ENCODE measurements around the gene BLNK. TPM values are rescaled to one million over a fixed set of nuclear protein-coding genes. Genes with fewer than 3 reads are reported as not detected.

Gene BLNK
- total RNA-seq, 1 donor from 2014 or later: not detected

- Mint-ChIP-seq H3K36me3 (ENCODE audit: low read depth) (no peaks in the 10 kb centered on the region), H3K27me3 (ENCODE audit: low read depth) (peaks cover 13% of the 10 kb centered on the region), H3K4me3 (ENCODE audit: low read depth) (no peak overlapping the region), H3K4me1 (ENCODE audit: low read depth) (no peaks in the 10 kb centered on the region), H3K9me3 (no peaks in the 10 kb centered on the region), H3K27ac (no peak overlapping the region)
- no peak for DNase-seq (ENCODE audit: low spot score)
- intact Hi-C loops (cut with micrococcal nuclease): no loop called here
Measured at GRCh38 chr10:96266118-96266770, 5.1 kb downstream of the BLNK start.

GRCh38 chr10:96264938-96265337 lies 6.4 kb downstream of the BLNK start:
- Mint-ChIP-seq H3K27ac (no peak overlapping the region), H3K9me3 (no peaks in the 10 kb centered on the region), H3K4me1 (ENCODE audit: low read depth) (peaks cover under 1% of the 10 kb centered on the region), H3K4me3 (ENCODE audit: low read depth) (no peak overlapping the region), H3K36me3 (ENCODE audit: low read depth) (no peaks in the 10 kb centered on the region), H3K27me3 (ENCODE audit: low read depth) (peaks cover 12% of the 10 kb centered on the region)
- no peak for DNase-seq (ENCODE audit: low spot score)
- intact Hi-C loops (cut with micrococcal nuclease): no loop called here

- Mint-ChIP-seq H3K36me3 (ENCODE audit: low read depth) (no peaks in the 10 kb centered on the region), H3K27ac (no peak overlapping the region), H3K4me3 (ENCODE audit: low read depth) (no peak overlapping the region), H3K27me3 (ENCODE audit: low read depth) (peaks cover 9% of the 10 kb centered on the region), H3K9me3 (no peaks in the 10 kb centered on the region), H3K4me1 (ENCODE audit: low read depth) (peaks cover 2% of the 10 kb centered on the region)
- intact Hi-C loops (cut with micrococcal nuclease): no loop called here
- no peak for DNase-seq (ENCODE audit: low spot score)
Measured at GRCh38 chr10:96263669-96264068, 7.7 kb downstream of the BLNK start.

GRCh38 chr10:96263176-96263575 lies 8.2 kb downstream of the BLNK start:
- no peaks in the 10 kb centered on the region for H3K9me3 Mint-ChIP-seq
- H3K27me3 Mint-ChIP-seq (ENCODE audit: low read depth): peaks cover 8% of the 10 kb centered on the region
- H3K4me1 Mint-ChIP-seq (ENCODE audit: low read depth): peaks cover 2% of the 10 kb centered on the region
- intact Hi-C loops (cut with micrococcal nuclease): no loop called here
- no peak overlapping the region for H3K27ac Mint-ChIP-seq
- DNase-seq (ENCODE audit: low spot score): no peak
- no peak overlapping the region for H3K4me3 Mint-ChIP-seq (ENCODE audit: low read depth)
- no peaks in the 10 kb centered on the region for H3K36me3 Mint-ChIP-seq (ENCODE audit: low read depth)

- peaks cover 2% of the 10 kb centered on the region for H3K4me1 Mint-ChIP-seq (ENCODE audit: low read depth)
- no peak overlapping the region for H3K27ac Mint-ChIP-seq
- H3K4me3 Mint-ChIP-seq (ENCODE audit: low read depth): no peak overlapping the region
- DNase-seq (ENCODE audit: low spot score): no peak
- no peaks in the 10 kb centered on the region for H3K9me3 Mint-ChIP-seq
- H3K27me3 Mint-ChIP-seq (ENCODE audit: low read depth): peaks cover 8% of the 10 kb centered on the region
- intact Hi-C loops (cut with micrococcal nuclease): no loop called here
- no peaks in the 10 kb centered on the region for H3K36me3 Mint-ChIP-seq (ENCODE audit: low read depth)
Measured at GRCh38 chr10:96261930-96262329, 9.4 kb downstream of the BLNK start.

GRCh38 chr10:96261132-96261531 lies 10.2 kb downstream of the BLNK start:
- Mint-ChIP-seq H3K4me3 (ENCODE audit: low read depth) (no peak overlapping the region), H3K27ac (no peak overlapping the region), H3K27me3 (ENCODE audit: low read depth) (peaks cover 8% of the 10 kb centered on the region), H3K36me3 (ENCODE audit: low read depth) (no peaks in the 10 kb centered on the region), H3K9me3 (no peaks in the 10 kb centered on the region), H3K4me1 (ENCODE audit: low read depth) (peaks cover 2% of the 10 kb centered on the region)
- no peak for DNase-seq (ENCODE audit: low spot score)
- intact Hi-C loops (cut with micrococcal nuclease): no loop called here

GRCh38 chr10:96260014-96260413 lies 11.4 kb downstream of the BLNK start:
- Mint-ChIP-seq H3K27me3 (ENCODE audit: low read depth) (peaks cover 9% of the 10 kb centered on the region), H3K4me1 (ENCODE audit: low read depth) (peaks cover 2% of the 10 kb centered on the region), H3K27ac (no peak overlapping the region), H3K9me3 (no peaks in the 10 kb centered on the region), H3K36me3 (ENCODE audit: low read depth) (no peaks in the 10 kb centered on the region), H3K4me3 (ENCODE audit: low read depth) (no peak overlapping the region)
- DNase-seq (ENCODE audit: low spot score): no peak
- intact Hi-C loops (cut with micrococcal nuclease): no loop called here

GRCh38 chr10:96259150-96259549 lies 12.2 kb downstream of the BLNK start:
- peaks cover 9% of the 10 kb centered on the region for H3K27me3 Mint-ChIP-seq (ENCODE audit: low read depth)
- intact Hi-C loops (cut with micrococcal nuclease): no loop called here
- no peaks in the 10 kb centered on the region for H3K9me3 Mint-ChIP-seq
- no peaks in the 10 kb centered on the region for H3K36me3 Mint-ChIP-seq (ENCODE audit: low read depth)
- peaks cover 2% of the 10 kb centered on the region for H3K4me1 Mint-ChIP-seq (ENCODE audit: low read depth)
- DNase-seq (ENCODE audit: low spot score): no peak
- no peak overlapping the region for H3K27ac Mint-ChIP-seq
- no peak overlapping the region for H3K4me3 Mint-ChIP-seq (ENCODE audit: low read depth)

- DNase-seq (ENCODE audit: low spot score): no peak
- peaks cover 2% of the 10 kb centered on the region for H3K4me1 Mint-ChIP-seq (ENCODE audit: low read depth)
- H3K27me3 Mint-ChIP-seq (ENCODE audit: low read depth): peaks cover 9% of the 10 kb centered on the region
- no peak overlapping the region for H3K27ac Mint-ChIP-seq
- no peaks in the 10 kb centered on the region for H3K9me3 Mint-ChIP-seq
- H3K36me3 Mint-ChIP-seq (ENCODE audit: low read depth): no peaks in the 10 kb centered on the region
- intact Hi-C loops (cut with micrococcal nuclease): no loop called here
- H3K4me3 Mint-ChIP-seq (ENCODE audit: low read depth): no peak overlapping the region
Measured at GRCh38 chr10:96257944-96258343, 13.4 kb downstream of the BLNK start.

- DNase-seq (ENCODE audit: low spot score): no peak
- no peaks in the 10 kb centered on the region for H3K9me3 Mint-ChIP-seq
- no peak overlapping the region for H3K4me3 Mint-ChIP-seq (ENCODE audit: low read depth)
- peaks cover 13% of the 10 kb centered on the region for H3K27me3 Mint-ChIP-seq (ENCODE audit: low read depth)
- no peak overlapping the region for H3K27ac Mint-ChIP-seq
- intact Hi-C loops (cut with micrococcal nuclease): no loop called here
- H3K4me1 Mint-ChIP-seq (ENCODE audit: low read depth): peaks cover 2% of the 10 kb centered on the region
- no peaks in the 10 kb centered on the region for H3K36me3 Mint-ChIP-seq (ENCODE audit: low read depth)
Measured at GRCh38 chr10:96255549-96256333, 15.6 kb downstream of the BLNK start.

- intact Hi-C loops (cut with micrococcal nuclease): no loop called here
- DNase-seq (ENCODE audit: low spot score): no peak
- Mint-ChIP-seq H3K4me1 (ENCODE audit: low read depth) (peaks cover 1% of the 10 kb centered on the region), H3K36me3 (ENCODE audit: low read depth) (no peaks in the 10 kb centered on the region), H3K27me3 (ENCODE audit: low read depth) (peaks cover 11% of the 10 kb centered on the region), H3K4me3 (ENCODE audit: low read depth) (no peak overlapping the region), H3K27ac (no peak overlapping the region), H3K9me3 (no peaks in the 10 kb centered on the region)
Measured at GRCh38 chr10:96254976-96255375, 16.4 kb downstream of the BLNK start.

GRCh38 chr10:96252730-96253129 lies 18.6 kb downstream of the BLNK start:
- no peaks in the 10 kb centered on the region for H3K9me3 Mint-ChIP-seq
- intact Hi-C loops (cut with micrococcal nuclease): no loop called here
- H3K4me1 Mint-ChIP-seq (ENCODE audit: low read depth): no peaks in the 10 kb centered on the region
- no peak for DNase-seq (ENCODE audit: low spot score)
- H3K36me3 Mint-ChIP-seq (ENCODE audit: low read depth): no peaks in the 10 kb centered on the region
- H3K4me3 Mint-ChIP-seq (ENCODE audit: low read depth): no peak overlapping the region
- H3K27ac Mint-ChIP-seq: no peak overlapping the region
- peaks cover 15% of the 10 kb centered on the region for H3K27me3 Mint-ChIP-seq (ENCODE audit: low read depth)

GRCh38 chr10:96250349-96250748 lies 21.0 kb downstream of the BLNK start:
- Mint-ChIP-seq H3K36me3 (ENCODE audit: low read depth) (no peaks in the 10 kb centered on the region), H3K27me3 (ENCODE audit: low read depth) (peaks cover 11% of the 10 kb centered on the region), H3K27ac (no peak overlapping the region), H3K4me3 (ENCODE audit: low read depth) (no peak overlapping the region), H3K4me1 (ENCODE audit: low read depth) (no peaks in the 10 kb centered on the region), H3K9me3 (no peaks in the 10 kb centered on the region)
- intact Hi-C loops (cut with micrococcal nuclease): no loop called here
- DNase-seq (ENCODE audit: low spot score): no peak

Measured in activated T-helper 2 cell treated with anti-CD3 and anti-CD28 coated beads, Interferon-gamma antibody, Interleukin-2, Interleukin-4, amounts not matched to agents 10 μg/mL and 5 μg/mL and 100 μg/mL, durations not matched to agents 14 hours and 24 hours and 36 hours (primary cell).